Measurements from ENCODE around the gene SRCIN1.
"Not testable (repeated sequence)": the region's sequence is repeated elsewhere in the genome, so short reads cannot be mapped to it uniquely, and the experiment has no call there.

DNA sequence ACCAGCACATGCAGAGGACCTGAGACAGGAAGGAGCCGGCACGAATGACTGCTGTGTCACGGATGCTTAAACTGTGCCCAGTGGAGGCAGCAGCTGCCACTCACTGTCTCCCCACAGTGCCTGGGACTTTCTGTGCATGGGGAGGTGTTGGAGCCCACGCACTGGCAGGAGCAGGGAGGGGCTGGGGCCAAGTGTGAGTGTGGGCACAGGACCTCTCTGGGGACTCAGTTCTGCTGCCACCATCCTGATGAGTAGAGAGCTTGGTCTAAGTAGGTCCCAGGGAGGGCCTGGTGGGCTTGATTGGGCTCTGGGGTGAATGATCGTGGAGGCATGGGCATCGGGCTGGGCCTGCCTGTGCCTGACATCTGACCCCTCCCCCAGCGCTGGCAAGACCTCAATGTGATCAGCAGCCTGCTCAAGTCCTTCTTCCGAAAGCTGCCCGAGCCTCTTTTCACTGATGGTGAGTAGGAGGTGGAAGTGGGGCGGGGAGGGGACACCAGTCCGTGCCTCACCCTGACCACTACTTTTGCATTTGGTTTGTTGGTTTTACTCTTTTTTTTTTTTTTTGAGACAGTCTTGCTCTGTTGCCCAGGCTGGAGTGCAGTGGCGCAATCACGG lies 120.0 kb downstream of the SRCIN1 start:
- TF ChIP-seq, protein P1, sequence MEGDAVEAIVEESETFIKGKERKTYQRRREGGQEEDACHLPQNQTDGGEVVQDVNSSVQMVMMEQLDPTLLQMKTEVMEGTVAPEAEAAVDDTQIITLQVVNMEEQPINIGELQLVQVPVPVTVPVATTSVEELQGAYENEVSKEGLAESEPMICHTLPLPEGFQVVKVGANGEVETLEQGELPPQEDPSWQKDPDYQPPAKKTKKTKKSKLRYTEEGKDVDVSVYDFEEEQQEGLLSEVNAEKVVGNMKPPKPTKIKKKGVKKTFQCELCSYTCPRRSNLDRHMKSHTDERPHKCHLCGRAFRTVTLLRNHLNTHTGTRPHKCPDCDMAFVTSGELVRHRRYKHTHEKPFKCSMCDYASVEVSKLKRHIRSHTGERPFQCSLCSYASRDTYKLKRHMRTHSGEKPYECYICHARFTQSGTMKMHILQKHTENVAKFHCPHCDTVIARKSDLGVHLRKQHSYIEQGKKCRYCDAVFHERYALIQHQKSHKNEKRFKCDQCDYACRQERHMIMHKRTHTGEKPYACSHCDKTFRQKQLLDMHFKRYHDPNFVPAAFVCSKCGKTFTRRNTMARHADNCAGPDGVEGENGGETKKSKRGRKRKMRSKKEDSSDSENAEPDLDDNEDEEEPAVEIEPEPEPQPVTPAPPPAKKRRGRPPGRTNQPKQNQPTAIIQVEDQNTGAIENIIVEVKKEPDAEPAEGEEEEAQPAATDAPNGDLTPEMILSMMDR (IDR thresholded peaks at IDR 0.05), result not testable (repeated sequence)
- not testable (repeated sequence) for TF ChIP-seq POLR2A (IDR thresholded peaks at IDR 0.05); EP300 (IDR thresholded peaks at IDR 0.05; ENCODE audit: low read depth)
